K562 (cell line): ENCODE data around the gene CYSTM1. TPM values are rescaled to one million over a fixed set of nuclear protein-coding genes. Genes with fewer than 3 reads are reported as not detected.

Experiments used
- ATAC-seq: fragments of 200-7000 bp; cut with Tn5 transposase; 3 replicates; pipeline ENCODE4 v1.9.1; 2020; ENCODE audit warnings: moderate library complexity
- BruUV-seq: library from RNA; stranded (reverse); fragments of 400-500 nt; replicated peaks from 2 replicates; lab custom pipeline; 2021; lab: Mats Ljungman, UMichigan
- CTCF ChIA-PET: fragments of 300-600 bp; formaldehyde crosslinking; extraction: SDS; loops from one replicate; lab custom pipeline; 2021; ENCODE audit warnings: low intra/inter-chr PET ratio; lab: Yijun Ruan, JAX
- POLR2A ChIA-PET: fragments of 300-600, 350-650 bp; sonication (Branson Sonifier 250); formaldehyde crosslinking; extraction: SDS; loops from one replicate; lab custom pipeline; 2021; ENCODE audit warnings: antibody characterized with exemption, inconsistent platforms; lab: Yijun Ruan, JAX
- DNase-seq, 4 experiments: peaks; one replicate each; pipeline versions ENCODE4 v3.0.0 to v3.0.0-alpha.2; 2011 to 2018; ENCODE audit warnings: low spot score in 3 of 4, mixed read lengths in 3 of 4; ENCODE audit errors: extremely low read depth in 1 of 4
- FAIRE-seq: peaks from 2 replicates; lab custom pipeline; 2011; peaks lifted over from hg19 to GRCh38; lab: Jason Lieb, UNC
- H2AFZ ChIP-seq: 2 replicates; pipeline ENCODE4 v1.6.0; 2011; ENCODE audit warnings: low read depth, low read length, control low read depth, inconsistent platforms
- H3K27ac ChIP-seq: fragments of 200-600 bp; 3 replicates; pipeline ENCODE4 v1.8.0; 2011; ENCODE audit warnings: low read depth, mild to moderate bottlenecking, control low read depth, inconsistent platforms, low read length, moderate library complexity, mixed read lengths; ENCODE audit errors: extremely low read depth
- H3K27me3 ChIP-seq, 2 experiments: fragments of 300-600 bp in 1 of 2; 2 replicates in 1 of 2; 3 replicates in 1 of 2; pipeline versions ENCODE4 v1.6.0 to v1.8.0; 2011; ENCODE audit warnings: inconsistent platforms in 2 of 2, low read length in 2 of 2, mild to moderate bottlenecking in 1 of 2, mixed read lengths in 1 of 2, moderate library complexity in 1 of 2; ENCODE audit not compliant: control insufficient read depth in 2 of 2, insufficient read depth in 2 of 2
- H3K36me3 ChIP-seq: fragments of 300-600 bp; 3 replicates; pipeline ENCODE4 v1.8.0; 2011; ENCODE audit warnings: mild to moderate bottlenecking, low read length, inconsistent platforms; ENCODE audit not compliant: control insufficient read depth, insufficient read depth
- H3K4me1 ChIP-seq, 2 experiments: fragments of 200-600 bp in 1 of 2; replicated peaks in 1 of 2; 2 replicates in 1 of 2; 3 replicates in 1 of 2; pipeline versions ENCODE4 v1.5.1 to v1.8.0; 2011; ENCODE audit warnings: inconsistent platforms in 2 of 2, low read length in 2 of 2, mild to moderate bottlenecking in 1 of 2, mixed read lengths in 1 of 2, moderate library complexity in 1 of 2; ENCODE audit not compliant: control insufficient read depth in 2 of 2, insufficient read depth in 2 of 2
- H3K4me2 ChIP-seq: 2 replicates; pipeline ENCODE4 v1.6.1; 2011; ENCODE audit warnings: low read length, control low read depth, inconsistent platforms, mixed read lengths; ENCODE audit not compliant: insufficient read depth
- H3K4me3 ChIP-seq: fragments of 200-600 bp; sonication (generic), shearing (Covaris generic); 2 replicates; pipeline ENCODE4 v1.5.1; 2016; ENCODE audit warnings: control low read depth, inconsistent platforms
- H3K79me2 ChIP-seq: fragments of 200-600 bp; 3 replicates; pipeline ENCODE4 v1.8.0; 2011; ENCODE audit warnings: low read length, inconsistent platforms; ENCODE audit not compliant: control insufficient read depth, insufficient read depth
- H3K9ac ChIP-seq, 2 experiments: 2 replicates each; pipeline versions ENCODE4 v1.6.0 to v1.6.1; 2011; ENCODE audit warnings: low read depth in 2 of 2, low read length in 2 of 2, control low read depth in 1 of 2, inconsistent platforms in 1 of 2, mild to moderate bottlenecking in 1 of 2, mixed read lengths in 1 of 2; ENCODE audit not compliant: insufficient read depth in 1 of 2
- H3K9me1 ChIP-seq: one replicate; pipeline ENCODE4 v1.6.0; 2011; ENCODE audit warnings: inconsistent platforms, mild to moderate bottlenecking, low read length, moderate library complexity; ENCODE audit not compliant: control insufficient read depth, insufficient read depth
- H3K9me3 ChIP-seq: replicated peaks from 2 replicates; pipeline ENCODE4 v1.5.1; 2011; ENCODE audit warnings: low read depth, low read length, inconsistent platforms; ENCODE audit not compliant: control insufficient read depth, insufficient read depth
- H4K20me1 ChIP-seq: replicated peaks from 2 replicates; pipeline ENCODE4 v1.6.1; 2011; ENCODE audit warnings: low read length, inconsistent platforms, mixed read lengths; ENCODE audit not compliant: control insufficient read depth, insufficient read depth
- CBFA2T3 ChIP-seq: fragments of 450-650 bp; IDR thresholded peaks from 2 replicates; pipeline ENCODE4 v1.6.1; 2017
- CCNT2 ChIP-seq: IDR thresholded peaks from 2 replicates; pipeline ENCODE4 v1.6.1; 2011; ENCODE audit warnings: borderline replicate concordance, low read depth, mild to moderate bottlenecking, moderate library complexity, mixed read lengths, low read length; ENCODE audit not compliant: insufficient read length; ENCODE audit errors: extremely low read depth
- FOXJ2 ChIP-seq: fragments of 200-800 bp; sonication (Bioruptor generic); IDR thresholded peaks from 2 replicates; pipeline ENCODE4 v1.6.1; 2016; ENCODE audit warnings: missing genetic modification characterization, missing compliant biosample characterization
- HEY1 ChIP-seq: fragments of 250-450 bp; sonication (Bioruptor Pico); IDR thresholded peaks from 2 replicates; pipeline ENCODE4 v1.5.0; 2020; ENCODE audit warnings: mild to moderate bottlenecking, moderate library complexity, borderline replicate concordance
- HNRNPK ChIP-seq: fragments of 200-400 bp; formaldehyde crosslinking; IDR thresholded peaks from one replicate; pipeline ENCODE4 v1.6.1; 2018; ENCODE audit warnings: mild to moderate bottlenecking, low read depth, low read length; ENCODE audit not compliant: poor library complexity, severe bottlenecking
- MCM7 ChIP-seq, 2 experiments: fragments of 450-650 bp; IDR thresholded peaks; 2 replicates each; pipeline ENCODE4 v1.6.1; 2016 to 2018
- POLR2H ChIP-seq: IDR thresholded peaks from 2 replicates; pipeline ENCODE4 v1.6.1; 2016; ENCODE audit warnings: missing genetic modification characterization, low read depth, mild to moderate bottlenecking, control low read depth, missing compliant biosample characterization, moderate library complexity
- TCFL5 ChIP-seq: fragments of 250-450 bp; sonication (Bioruptor Pico); conservative IDR thresholded peaks from 2 replicates; pipeline ENCODE4 v1.6.1; 2021; ENCODE audit warnings: mild to moderate bottlenecking, moderate library complexity, matching md5 sums
- TEAD4 ChIP-seq, 2 experiments: sonication (generic) in 1 of 2; formaldehyde crosslinking in 1 of 2; IDR thresholded peaks; 2 replicates each; pipeline versions ENCODE4 v1.6.1 to v1.8.0; 2012 to 2022; ENCODE audit warnings: borderline replicate concordance in 1 of 2, inconsistent platforms in 1 of 2, low read length in 1 of 2, mild to moderate bottlenecking in 1 of 2, missing genetic modification reagents in 1 of 2
- ZBTB8A ChIP-seq: fragments of 450-650 bp; IDR thresholded peaks from 2 replicates; pipeline ENCODE4 v1.6.1; 2018; ENCODE audit warnings: mild to moderate bottlenecking, moderate library complexity; ENCODE audit not compliant: partially characterized antibody
- ZNF316 ChIP-seq: fragments of 450-650 bp; IDR thresholded peaks from 2 replicates; pipeline ENCODE4 v1.6.1; 2016
- WGBS: fragments of 100-300 bp; shearing (Covaris generic); methylation state at CpG from one replicate; pipeline ENCODE4 v1.1.6; 2016; ENCODE audit warnings: low coverage, mixed read lengths; ENCODE audit not compliant: insufficient coverage; ENCODE audit errors: missing lambda C conversion rate; 5-methylcytosine and 5-hydroxymethylcytosine counted together
- in situ Hi-C: fragments of 300-500 bp; cut with MboI; formaldehyde crosslinking; loops from 4 replicates; pipeline ENCODE4 v1.15.0; 2018; ENCODE audit warnings: inconsistent platforms, mixed read lengths
- intact Hi-C: fragments of 100-400 bp; cut with micrococcal nuclease; formaldehyde crosslinking; loops from 2 replicates; pipeline ENCODE4 v1.14.2; 2022
- polyA plus RNA-seq, 8 experiments: library from polyadenylated mRNA; depleted of rRNA in 4 of 8; stranded (reverse) in 5 of 8; unstranded in 3 of 8; fragments of >200 nt; fragmentation: Nextera tagmentation in 2 of 8; fragmentation: Illumina TruSeq in 1 of 8; extraction: Ambion mirVana in 2 of 8; extraction: Trizol in 1 of 8; gene quantifications; 2 replicates each; pipeline versions ENCODE4 v1.2.1 to v1.2.3, GENCODE V29; 2011 to 2014; ENCODE audit warnings: inconsistent platforms in 1 of 8, missing spikeins in 1 of 8
- total RNA-seq, 7 experiments: library from RNA; depleted of rRNA in 6 of 7; stranded (reverse); fragments of >200 nt in 6 of 7; fragmentation: Illumina TruSeq in 2 of 7; extraction: Trizol in 2 of 7; gene quantifications; 2 replicates each; pipeline versions ENCODE4 v1.2.1 to v1.2.3, GENCODE V29; 2011 to 2021; ENCODE audit warnings: low replicate concordance in 1 of 7
- TF ChIP-seq, protein P1 (sequence below): fragments of 250-450 bp; sonication (Bioruptor Pico); IDR thresholded peaks from 2 replicates; pipeline ENCODE4 v1.5.0; 2021; ENCODE audit warnings: mild to moderate bottlenecking, borderline replicate concordance
- TF ChIP-seq, protein P2 (sequence below): sonication (generic); formaldehyde crosslinking; IDR thresholded peaks from 2 replicates; pipeline ENCODE4 v1.9.0; 2022; ENCODE audit warnings: mild to moderate bottlenecking, missing genetic modification reagents

The CYSTM1 gene
- total and polyA plus RNA-seq, 9 of the 15 experiments (the other 6 are each of a cell fraction or from before 2014, with no cell fraction given): 76.1 to 422 (median 108) TPM

DNA sequence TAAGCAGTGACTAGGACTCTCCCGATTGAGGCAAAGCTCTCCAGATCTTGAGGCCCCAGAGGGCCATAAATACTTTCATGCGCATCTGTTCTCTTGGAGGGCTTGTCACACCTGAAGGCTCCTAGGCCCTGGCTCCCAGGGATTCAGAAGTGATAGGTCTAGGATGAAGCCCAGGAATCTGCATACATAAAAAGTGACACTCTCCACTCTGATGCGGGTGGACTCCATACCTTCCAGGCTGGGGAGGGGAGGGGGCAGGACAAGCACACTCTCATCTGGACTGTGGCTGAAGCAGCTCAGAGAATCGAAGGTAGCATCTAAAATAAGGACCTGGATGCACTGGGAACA, 9.1 kb upstream of the CYSTM1 start:
- Histone ChIP-seq H3K9me1 (no peaks in the 10 kb centered on the region), H3K4me1 (peaks cover 4 to 33% of the 10 kb centered on the region in 2 experiments; a peak in 4 of 5 replicates), H3K36me3 (no peaks in the 10 kb centered on the region), H4K20me1 (no peaks in the 10 kb centered on the region), H3K9ac (no peak overlapping the region; a peak in 1 of 4 replicates), H3K27ac (no peak overlapping the region), H2AFZ (no peak overlapping the region), H3K4me3 (no peak overlapping the region), H3K27me3 (no peaks in the 10 kb centered on the region; a peak in 1 of 5 replicates), H3K4me2 (no peak overlapping the region), H3K9me3 (no peaks in the 10 kb centered on the region), H3K79me2 (no peaks in the 10 kb centered on the region)
- no TSS peak for BruUV-seq
- TF ChIP-seq CBFA2T3: peak; percentile 14; the same call in 1 of the 2 replicates
- TF ChIP-seq, protein P1, sequence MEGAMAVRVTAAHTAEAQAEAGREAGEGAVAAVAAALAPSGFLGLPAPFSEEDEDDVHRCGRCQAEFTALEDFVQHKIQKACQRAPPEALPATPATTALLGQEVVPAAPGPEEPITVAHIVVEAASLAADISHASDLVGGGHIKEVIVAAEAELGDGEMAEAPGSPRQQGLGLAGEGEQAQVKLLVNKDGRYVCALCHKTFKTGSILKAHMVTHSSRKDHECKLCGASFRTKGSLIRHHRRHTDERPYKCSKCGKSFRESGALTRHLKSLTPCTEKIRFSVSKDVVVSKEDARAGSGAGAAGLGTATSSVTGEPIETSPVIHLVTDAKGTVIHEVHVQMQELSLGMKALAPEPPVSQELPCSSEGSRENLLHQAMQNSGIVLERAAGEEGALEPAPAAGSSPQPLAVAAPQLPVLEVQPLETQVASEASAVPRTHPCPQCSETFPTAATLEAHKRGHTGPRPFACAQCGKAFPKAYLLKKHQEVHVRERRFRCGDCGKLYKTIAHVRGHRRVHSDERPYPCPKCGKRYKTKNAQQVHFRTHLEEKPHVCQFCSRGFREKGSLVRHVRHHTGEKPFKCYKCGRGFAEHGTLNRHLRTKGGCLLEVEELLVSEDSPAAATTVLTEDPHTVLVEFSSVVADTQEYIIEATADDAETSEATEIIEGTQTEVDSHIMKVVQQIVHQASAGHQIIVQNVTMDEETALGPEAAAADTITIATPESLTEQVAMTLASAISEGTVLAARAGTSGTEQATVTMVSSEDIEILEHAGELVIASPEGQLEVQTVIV (CRISPR knock-in tag): no peak
- FAIRE-seq (no peak), ATAC-seq (no peak), DNase-seq (no peak)
- intact Hi-C loops (loop anchor here (5.0 kb wide), 1 partner anchor 191 kb away; no protein-coding TSS in a partner anchor), in situ Hi-C loops (loop anchor here (10.0 kb wide), 1 partner anchor 189 kb away; no protein-coding TSS in a partner anchor)
- 22% methylated on average over 4 of the region's 4 CpGs for WGBS
- ChIA-PET CTCF (no interaction called here), POLR2A (interaction anchor here (1.3 to 2.1 kb wide), 2 partner anchors 9 to 12 kb away, joined by 3 to 9 read pairs; partner anchors contain the start of gene CYSTM1)

DNA sequence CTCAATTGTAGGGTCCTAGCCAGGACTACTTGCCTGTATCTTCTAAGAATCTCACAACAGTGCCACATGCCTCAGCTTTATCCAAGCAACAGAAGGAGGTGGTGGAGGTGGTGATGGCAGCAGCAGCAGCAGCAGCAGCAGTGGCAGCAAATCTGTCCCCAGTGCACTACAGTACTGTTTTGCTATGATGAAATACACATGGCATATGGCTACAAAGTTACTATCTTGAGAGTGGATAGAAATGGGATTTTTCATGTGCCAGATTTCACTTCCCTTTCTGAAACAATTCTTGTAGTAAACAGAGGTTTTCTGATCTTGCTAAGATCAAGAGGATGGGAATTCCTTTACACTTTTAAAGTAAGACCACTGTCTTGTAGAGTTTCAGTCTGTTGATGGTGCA, 8.1 kb upstream of the CYSTM1 start:
- H3K9ac ChIP-seq: no peak overlapping the region
- in situ Hi-C loops (loop anchor here (10.0 kb wide), 1 partner anchor 188 kb away; no protein-coding TSS in a partner anchor), intact Hi-C loops (loop anchor here (5.0 kb wide), 1 partner anchor 190 kb away; no protein-coding TSS in a partner anchor)
- no peaks in the 10 kb centered on the region for H3K79me2 ChIP-seq
- H3K36me3 ChIP-seq: no peaks in the 10 kb centered on the region
- BruUV-seq: no TSS peak
- ChIA-PET CTCF (no interaction called here), POLR2A (interaction anchor here (1.3 kb wide), 1 partner anchor 11 kb away, joined by 3 read pairs; no protein-coding TSS in a partner anchor)
- no peak overlapping the region for H3K4me2 ChIP-seq
- no peaks in the 10 kb centered on the region for H3K9me1 ChIP-seq
- peaks cover 4 to 33% of the 10 kb centered on the region in 2 experiments; a peak in 4 of 5 replicates for H3K4me1 ChIP-seq
- H3K27ac ChIP-seq: no peak overlapping the region
- H3K9me3 ChIP-seq: no peaks in the 10 kb centered on the region
- ATAC-seq (no peak), FAIRE-seq (no peak), DNase-seq (no peak)
- no peaks in the 10 kb centered on the region for H4K20me1 ChIP-seq
- no peak overlapping the region for H3K4me3 ChIP-seq
- H2AFZ ChIP-seq: no peak overlapping the region
- no peaks in the 10 kb centered on the region; a peak in 1 of 5 replicates for H3K27me3 ChIP-seq
- TF ChIP-seq ZNF316: no peak
- no peak for TF ChIP-seq TEAD4 (IDR thresholded peaks at IDR 0.05; ENCODE audit: low read length)
- no peak for TF ChIP-seq TEAD4 (CRISPR knock-in tag; IDR thresholded peaks at IDR 0.05; ENCODE audit: borderline replicate concordance)
- TF ChIP-seq, protein P2, sequence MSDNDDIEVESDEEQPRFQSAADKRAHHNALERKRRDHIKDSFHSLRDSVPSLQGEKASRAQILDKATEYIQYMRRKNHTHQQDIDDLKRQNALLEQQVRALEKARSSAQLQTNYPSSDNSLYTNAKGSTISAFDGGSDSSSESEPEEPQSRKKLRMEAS (CRISPR knock-in tag): no peak
- no peak for TF ChIP-seq FOXJ2 (tag)
- TF ChIP-seq TCFL5 (CRISPR knock-in tag): no peak
- no peak for TF ChIP-seq CCNT2
- TF ChIP-seq MCM7 (IDR thresholded peaks at IDR 0.05): no peak
- TF ChIP-seq HNRNPK: no peak
- TF ChIP-seq HEY1 (CRISPR knock-in tag): no peak
- TF ChIP-seq ZBTB8A: no peak
- no peak for TF ChIP-seq POLR2H (tag)
